Measurements from ENCODE around the gene RASGRF2.
"Not testable (repeated sequence)": the region's sequence is repeated elsewhere in the genome, so short reads cannot be mapped to it uniquely, and the experiment has no call there.

The RASGRF2 gene

GRCh38 chr5:80978772-80979317, 18.7 kb downstream of the RASGRF2 start:
- no peak for DNase-seq (ENCODE audit: low read depth, low spot score)

DNA sequence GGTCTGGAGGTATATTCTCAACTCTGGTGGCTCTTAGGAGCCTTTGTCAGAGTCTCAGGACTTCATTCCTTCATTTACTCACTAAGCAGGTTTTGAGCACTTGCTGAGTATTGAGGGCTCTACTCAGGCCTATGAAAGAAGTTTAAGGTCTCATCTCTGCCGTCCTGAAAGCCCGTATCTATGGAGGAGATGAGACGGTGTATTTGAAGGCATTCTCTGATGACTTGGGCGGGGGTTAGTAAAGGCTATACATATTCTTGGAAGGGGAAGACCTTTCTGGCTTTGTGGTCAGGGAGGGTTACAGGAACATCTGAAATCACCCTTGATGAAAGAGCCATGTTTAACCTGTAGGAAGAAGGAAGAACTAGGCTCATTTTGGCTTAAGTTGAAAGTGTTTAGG, 21.9 kb downstream of the RASGRF2 start:
- DNase-seq (ENCODE audit: low read depth, low spot score), result no peak

DNA sequence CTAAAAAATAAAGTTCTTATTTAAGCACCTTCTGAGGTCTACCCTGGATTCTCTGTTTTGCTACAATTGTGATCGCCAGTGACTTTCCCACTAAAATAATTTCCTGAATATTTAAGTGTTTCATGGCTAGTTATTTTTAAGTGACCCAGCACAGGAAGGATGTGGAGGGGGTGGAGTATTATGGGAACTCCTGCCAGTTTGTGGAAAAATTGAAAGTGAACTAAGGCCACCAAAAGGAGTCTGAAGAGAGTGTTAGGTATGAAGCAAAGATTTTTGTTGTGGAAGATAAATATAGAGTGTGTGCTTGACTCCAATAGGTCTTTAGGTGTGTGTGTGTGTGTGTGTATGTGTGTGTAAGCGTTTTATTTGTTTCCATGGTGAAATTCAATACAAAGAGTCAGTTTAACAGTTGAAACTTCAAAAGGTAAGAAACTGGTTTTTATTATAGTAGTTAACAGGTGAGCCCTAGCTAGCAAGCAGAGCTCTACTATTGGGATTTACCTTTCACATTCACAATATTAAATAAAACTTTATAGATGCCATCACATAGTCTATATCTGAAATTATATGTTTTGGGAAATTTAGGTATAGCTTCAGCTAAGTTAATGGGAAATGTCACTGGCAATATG, 25.6 kb downstream of the RASGRF2 start:
- no peak for DNase-seq (ENCODE audit: low read depth, low spot score)

DNA sequence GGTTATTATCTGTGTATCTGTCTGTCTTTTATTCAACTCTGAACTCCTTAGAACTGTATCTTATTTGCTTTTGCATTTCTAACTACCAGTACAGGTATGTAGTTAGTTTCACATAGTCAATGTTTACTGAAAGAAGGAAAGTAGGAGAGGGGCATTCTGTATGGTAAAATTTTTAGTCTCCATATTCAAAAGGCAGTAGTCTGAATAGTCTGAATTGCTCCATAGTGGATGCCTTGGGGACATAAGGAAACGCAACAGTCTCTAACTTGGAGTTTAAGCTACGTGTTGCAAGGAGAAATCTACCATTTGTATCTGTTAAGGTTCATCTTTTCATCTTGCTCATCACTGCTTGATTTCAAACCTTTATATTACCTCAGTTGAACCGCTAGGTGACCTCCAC, 26.2 kb downstream of the RASGRF2 start:
- DNase-seq (ENCODE audit: low read depth, low spot score), result no peak

GRCh38 chr5:80987078-80987766, 27.1 kb downstream of the RASGRF2 start:
- no peak for DNase-seq (ENCODE audit: low read depth, low spot score)

- no peak for DNase-seq (ENCODE audit: low read depth, low spot score)
These were observed 28.3 kb downstream of the RASGRF2 start for GRCh38 chr5:80988419-80988935.

DNA sequence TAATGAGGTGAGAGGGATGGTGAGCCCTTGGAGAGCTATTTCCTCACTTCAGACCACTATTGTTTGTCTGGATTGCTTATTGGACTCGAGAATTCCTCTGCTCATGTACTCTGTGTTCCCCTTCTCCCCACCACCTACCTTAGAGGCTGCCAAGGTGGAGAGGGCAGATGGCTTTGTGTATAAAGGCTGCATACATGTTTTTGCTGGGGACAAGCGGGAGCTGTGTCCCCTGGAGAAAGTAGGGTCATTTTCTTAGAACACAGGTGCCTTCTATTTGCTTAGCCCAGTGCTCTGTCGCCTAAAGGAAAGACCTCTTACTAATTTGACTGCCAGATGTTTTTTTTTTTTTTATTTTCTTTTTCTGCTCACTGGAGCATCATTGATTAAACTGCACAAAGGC, 29.7 kb downstream of the RASGRF2 start:
- no peak for DNase-seq (ENCODE audit: low read depth, low spot score)

DNA sequence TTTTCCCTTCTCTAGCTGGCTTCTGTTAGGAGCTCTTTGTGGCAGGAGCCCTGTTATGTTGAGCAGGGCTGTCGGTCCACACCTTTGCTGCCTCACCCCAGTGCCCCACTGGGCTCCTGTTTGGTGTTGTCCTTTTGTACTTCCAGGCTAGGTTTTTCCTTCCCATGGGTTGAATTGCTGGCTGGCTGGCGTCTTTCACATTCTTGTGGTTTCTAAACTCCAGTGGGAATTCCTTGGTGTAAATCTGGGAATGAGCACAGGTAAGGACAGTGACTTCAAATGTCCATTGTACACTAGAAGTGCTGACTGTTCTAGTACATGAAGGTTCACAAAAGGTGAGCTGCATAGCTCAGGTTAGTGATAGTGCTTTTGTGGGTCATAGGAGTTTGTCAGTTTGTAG, 30.4 kb downstream of the RASGRF2 start:
- peak; percentile 51 for DNase-seq (ENCODE audit: low read depth, low spot score)

DNA sequence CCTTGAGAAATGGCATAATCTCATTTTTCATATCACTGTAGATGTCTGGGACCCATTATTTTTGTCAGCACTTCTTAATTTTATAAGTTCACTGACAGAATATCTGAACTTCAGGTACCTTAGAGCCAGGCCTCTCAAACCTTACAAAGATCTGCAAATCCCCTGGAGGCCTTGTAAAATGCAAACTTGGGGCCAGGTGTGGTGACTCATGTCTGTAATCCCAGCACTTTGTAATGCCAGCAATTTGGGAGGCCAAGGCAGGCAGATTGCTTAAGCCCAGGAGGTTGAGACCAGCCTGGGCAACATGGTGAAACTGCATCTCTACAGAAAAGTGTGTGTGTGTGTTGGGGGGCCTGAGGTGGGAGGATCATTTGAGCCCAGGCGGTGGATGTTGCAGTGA, 30.8 kb downstream of the RASGRF2 start:
- peak; percentile 43 for DNase-seq (ENCODE audit: low read depth, low spot score)

DNA sequence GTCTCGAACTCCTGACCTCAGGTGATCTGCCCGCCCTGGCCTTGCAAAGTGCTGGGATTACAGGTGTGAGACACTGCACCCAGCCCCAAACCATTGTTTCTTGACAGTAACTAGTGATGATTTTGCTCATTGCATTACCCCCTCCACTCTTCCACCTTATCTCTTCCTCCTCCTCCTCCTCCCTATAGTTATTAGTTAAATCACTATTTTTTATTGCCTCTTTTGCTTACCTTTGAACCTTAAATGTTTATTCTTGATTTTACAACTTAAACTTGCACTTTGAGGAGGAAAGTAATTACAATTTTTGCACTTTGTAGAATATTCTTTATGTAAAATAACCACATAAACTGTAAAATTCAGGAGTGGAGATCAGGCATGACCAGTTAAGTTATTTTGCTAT, 35.7 kb downstream of the RASGRF2 start:
- no peak for DNase-seq (ENCODE audit: low read depth, low spot score)

DNA sequence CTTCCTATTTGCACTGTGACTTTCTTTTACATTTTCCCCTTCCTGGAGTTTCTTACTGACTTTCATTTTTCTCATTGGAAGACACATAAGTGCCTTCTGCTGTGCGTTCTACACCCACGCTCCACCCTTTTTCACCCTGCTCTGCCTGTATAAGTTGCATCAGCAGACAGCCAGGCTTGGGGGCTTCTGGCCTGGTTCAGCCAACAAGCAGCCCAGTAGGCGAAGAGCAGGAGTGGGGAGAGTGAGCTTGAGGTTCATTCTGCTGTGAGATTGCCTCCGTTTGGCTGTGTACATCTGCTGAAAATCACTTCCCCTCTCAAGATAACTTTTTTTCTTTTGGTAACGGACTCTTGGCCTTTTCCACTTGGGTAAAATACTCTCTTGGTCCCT, 38.4 kb downstream of the RASGRF2 start:
- DNase-seq (ENCODE audit: low read depth, low spot score), result no peak

GRCh38 chr5:81003811-81004386, 43.7 kb downstream of the RASGRF2 start:
- no peak for DNase-seq (ENCODE audit: low read depth, low spot score)

DNA sequence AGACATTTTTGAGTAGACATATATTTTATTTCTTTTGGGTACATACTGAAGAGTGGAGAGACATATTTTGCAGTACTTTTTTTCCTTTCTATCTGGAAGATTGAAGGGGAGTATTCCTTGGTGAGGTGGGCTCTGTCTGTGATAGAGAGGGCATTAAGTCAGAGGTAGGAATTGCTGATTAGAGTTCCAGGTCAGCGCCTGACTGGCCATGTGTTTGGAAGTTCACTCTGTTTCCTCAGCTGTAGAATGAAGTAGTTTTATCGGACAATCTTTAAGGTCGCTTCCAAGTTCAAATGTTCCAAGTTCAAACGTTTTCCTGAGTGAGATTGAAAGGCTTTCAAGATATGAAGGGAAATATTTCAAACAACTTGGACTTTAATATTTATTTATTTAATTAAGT, 45.5 kb downstream of the RASGRF2 start:
- no peak for DNase-seq (ENCODE audit: low read depth, low spot score)

DNA sequence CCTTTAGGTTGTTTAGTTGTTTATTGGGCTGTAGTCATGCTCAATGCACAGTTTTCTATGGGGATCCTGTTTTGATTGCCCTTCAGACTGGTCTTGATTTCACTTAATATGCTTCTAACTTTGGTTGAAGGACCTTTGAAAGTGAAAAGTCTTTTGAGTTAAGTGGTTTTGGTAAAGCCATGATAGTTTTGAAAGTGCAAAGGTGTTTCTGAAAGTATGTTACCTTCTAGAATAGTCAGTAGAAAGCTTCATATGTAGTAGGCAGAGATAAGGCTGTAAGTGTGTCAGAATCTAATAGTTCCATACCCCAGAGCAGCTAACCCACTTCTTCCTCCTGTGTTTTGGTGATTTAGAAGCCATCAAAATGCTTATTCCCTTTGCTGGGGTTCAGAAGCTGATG, 46.1 kb downstream of the RASGRF2 start:
- DNase-seq (ENCODE audit: low read depth, low spot score), result no peak

DNA sequence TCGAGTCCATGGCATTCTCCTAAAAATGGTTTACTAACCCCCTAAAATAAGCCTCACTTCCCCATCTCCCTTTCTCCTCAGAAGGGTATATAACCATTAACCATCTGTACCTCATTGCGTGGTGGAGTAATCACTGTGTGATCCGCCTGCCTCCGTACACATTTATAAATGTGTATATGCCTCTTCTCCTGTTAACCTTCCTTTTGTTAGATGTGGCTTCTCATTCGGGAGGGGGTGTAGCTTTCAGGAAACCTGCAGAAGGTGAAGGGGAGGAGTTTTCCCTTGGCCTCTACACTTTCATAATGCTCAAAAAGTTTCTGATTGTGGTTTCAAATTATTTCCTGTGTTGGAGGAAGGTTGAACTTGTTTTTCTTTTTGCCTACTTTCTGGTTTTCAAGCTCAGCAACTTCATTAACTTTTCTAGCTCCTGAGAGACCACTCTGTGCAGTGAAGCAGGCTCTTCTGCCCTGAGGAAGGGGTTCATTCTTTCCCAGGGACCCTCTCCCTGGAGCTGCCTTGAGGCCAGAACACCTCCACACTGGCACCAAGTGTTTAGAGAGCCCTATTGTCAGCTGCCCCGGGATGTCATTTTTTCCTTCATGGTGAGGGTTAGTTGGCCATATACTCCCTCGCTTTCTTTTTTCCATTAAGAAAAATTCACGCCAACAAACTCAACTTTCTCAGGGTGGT, 46.9 kb downstream of the RASGRF2 start:
- no peak for DNase-seq (ENCODE audit: low read depth, low spot score)

DNA sequence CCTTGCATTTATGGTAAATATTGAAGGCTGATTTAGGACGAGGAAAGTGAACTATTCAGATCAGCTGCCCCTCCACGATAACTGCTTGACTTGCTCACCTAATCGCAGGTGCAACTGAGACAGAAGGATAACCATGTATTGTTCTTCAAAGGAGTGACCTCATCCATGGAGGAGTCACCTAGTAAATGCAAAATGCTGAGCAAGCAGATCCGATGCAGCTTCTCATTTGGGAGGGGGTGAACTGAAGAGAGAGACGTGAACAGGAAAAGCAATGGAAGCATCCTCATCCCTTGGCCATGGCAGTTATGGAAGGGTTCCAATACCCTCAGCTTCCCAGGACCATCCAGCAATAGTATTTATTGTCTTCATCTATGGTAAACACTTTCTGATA, 47.5 kb downstream of the RASGRF2 start:
- no peak for DNase-seq (ENCODE audit: low read depth, low spot score)

- DNase-seq (ENCODE audit: low read depth, low spot score), result no peak
These were observed 50.4 kb downstream of the RASGRF2 start for GRCh38 chr5:81010336-81011169.

DNA sequence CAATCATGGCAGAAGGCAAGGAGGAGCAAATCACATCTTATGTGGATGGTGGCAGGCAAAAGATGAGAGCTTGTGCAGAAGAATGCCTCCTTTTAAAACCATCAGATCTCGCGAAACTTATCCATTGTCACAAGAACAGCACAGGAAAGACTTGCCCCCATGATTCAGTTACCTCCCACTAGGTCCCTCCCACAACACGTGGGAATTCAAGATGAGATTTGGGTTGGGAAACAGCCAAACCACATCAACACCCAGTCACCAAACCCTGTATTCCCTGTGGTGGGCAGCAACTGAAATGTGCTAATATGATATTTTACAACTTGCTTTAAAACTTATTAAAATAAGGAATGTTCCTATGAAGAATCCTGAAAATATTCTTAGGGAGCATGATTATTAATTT, 54.2 kb downstream of the RASGRF2 start:
- no peak for DNase-seq (ENCODE audit: low read depth, low spot score)

GRCh38 chr5:81016116-81016515, 56.0 kb downstream of the RASGRF2 start:
- no peak for DNase-seq (ENCODE audit: low read depth, low spot score)

- no peak for DNase-seq (ENCODE audit: low read depth, low spot score)
These were observed 57.2 kb downstream of the RASGRF2 start for GRCh38 chr5:81017320-81017719.

GRCh38 chr5:81018608-81019007, 58.4 kb downstream of the RASGRF2 start:
- DNase-seq (ENCODE audit: low read depth, low spot score), result not testable (repeated sequence)

All from astrocyte of the hippocampus (primary cell).